Osteoblast (primary cell): ENCODE measurements around the gene SETD1A. TPM values are rescaled to one million over a fixed set of nuclear protein-coding genes. Genes with fewer than 3 reads are reported as not detected.
"Not testable (repeated sequence)": the region's sequence is repeated elsewhere in the genome, so short reads cannot be mapped to it uniquely, and the experiment has no call there.

Source experiments
- DNase-seq: peaks from one replicate; pipeline ENCODE4 v3.0.0; 2011; ENCODE audit warnings: low spot score, mixed read lengths; ENCODE audit not compliant: insufficient read length; ENCODE audit errors: missing footprints
- H2AFZ ChIP-seq: 2 replicates; pipeline ENCODE4 v1.6.0; 2011; ENCODE audit warnings: mild to moderate bottlenecking, low read length
- H3K27ac ChIP-seq: 2 replicates; pipeline ENCODE4 v1.5.1; 2011; ENCODE audit warnings: mild to moderate bottlenecking, low read depth, low read length, moderate library complexity
- H3K27me3 ChIP-seq: 2 replicates; pipeline ENCODE4 v1.6.0; 2012; ENCODE audit warnings: mild to moderate bottlenecking, control low read depth, inconsistent platforms, low read length, moderate library complexity; ENCODE audit not compliant: insufficient read depth
- H3K36me3 ChIP-seq: 2 replicates; pipeline ENCODE4 v1.5.1; 2011; ENCODE audit warnings: mild to moderate bottlenecking, low read length, control low read depth, moderate library complexity; ENCODE audit not compliant: insufficient read depth
- H3K4me1 ChIP-seq: 2 replicates; pipeline ENCODE4 v1.5.1; 2011; ENCODE audit warnings: mild to moderate bottlenecking, low read length, control low read depth, moderate library complexity; ENCODE audit not compliant: insufficient read depth
- H3K4me2 ChIP-seq: 2 replicates; pipeline ENCODE4 v1.6.0; 2011; ENCODE audit warnings: mild to moderate bottlenecking, low read length; ENCODE audit not compliant: insufficient read depth
- H3K4me3 ChIP-seq: fragments of 200-600 bp; sonication (generic); 3 replicates; pipeline ENCODE4 v1.5.1; 2012; ENCODE audit warnings: mild to moderate bottlenecking, low read length, inconsistent platforms; ENCODE audit not compliant: insufficient read depth
- H3K79me2 ChIP-seq: 2 replicates; pipeline ENCODE4 v1.6.0; 2012; ENCODE audit warnings: mild to moderate bottlenecking, low read length, control low read depth, inconsistent platforms; ENCODE audit not compliant: insufficient read depth
- H3K9me3 ChIP-seq: 2 replicates; pipeline ENCODE4 v1.5.1; 2011; ENCODE audit warnings: low read depth, low read length, control low read depth
- H4K20me1 ChIP-seq: 2 replicates; pipeline ENCODE4 v1.6.0; 2012; ENCODE audit warnings: mild to moderate bottlenecking, low read length, control low read depth; ENCODE audit not compliant: insufficient read depth
- CTCF ChIP-seq: IDR thresholded peaks from 2 replicates; pipeline ENCODE4 v1.5.1; 2011; ENCODE audit warnings: mild to moderate bottlenecking, low read depth, low read length, moderate library complexity; ENCODE audit errors: extremely low read depth
- total RNA-seq: library from RNA; depleted of rRNA; stranded (reverse); fragments of >200 nt; gene quantifications from 2 replicates; pipeline ENCODE4 v1.2.3, GENCODE V29; 2012

The SETD1A gene
- total RNA-seq, 1 donor, result 2.2 TPM

GRCh38 chr16:30934827-30935557 lies 22.6 kb upstream of the SETD1A start:
- Histone ChIP-seq H3K79me2 (peaks cover 4% of the 10 kb centered on the region), H2AFZ (no peak overlapping the region), H3K9me3 (no peaks in the 10 kb centered on the region), H4K20me1 (peaks cover 11% of the 10 kb centered on the region), H3K27me3 (no peaks in the 10 kb centered on the region), H3K4me3 (no peak overlapping the region), H3K4me2 (no peak overlapping the region), H3K27ac (no peak overlapping the region), H3K36me3 (peaks cover 27% of the 10 kb centered on the region), H3K4me1 (no peaks in the 10 kb centered on the region)
- peak; percentile 63 for TF ChIP-seq CTCF
- peak; percentile 93 for DNase-seq

- Histone ChIP-seq H3K9me3 (no peaks in the 10 kb centered on the region), H3K4me3 (no peak overlapping the region), H3K27ac (no peak overlapping the region), H3K27me3 (no peaks in the 10 kb centered on the region), H3K79me2 (peaks cover 17% of the 10 kb centered on the region), H4K20me1 (peaks cover 16% of the 10 kb centered on the region), H3K4me2 (no peak overlapping the region), H2AFZ (no peak overlapping the region), H3K36me3 (peaks cover 17% of the 10 kb centered on the region), H3K4me1 (peaks cover 5% of the 10 kb centered on the region)
- DNase-seq, result peak; percentile 15
- TF ChIP-seq CTCF, result no peak
Observed at GRCh38 chr16:30937692-30938091, 19.9 kb upstream of the SETD1A start.

- Histone ChIP-seq H3K36me3 (peaks cover 29% of the 10 kb centered on the region), H4K20me1 (peaks cover 16% of the 10 kb centered on the region), H3K27ac (peak overlapping the region; percentile 72), H3K79me2 (peaks cover 17% of the 10 kb centered on the region)
- H3K4me2 ChIP-seq, H3K4me3 ChIP-seq, H3K9me3 ChIP-seq, H3K27me3 ChIP-seq, H3K4me1 ChIP-seq, H2AFZ ChIP-seq: not testable (repeated sequence)
- peak; percentile 86 for DNase-seq
Observed at GRCh38 chr16:30939571-30939970, 18.0 kb upstream of the SETD1A start.

- Histone ChIP-seq H3K9me3 (no peaks in the 10 kb centered on the region), H3K4me3 (no peak overlapping the region), H3K79me2 (peaks cover 17% of the 10 kb centered on the region), H3K4me2 (no peak overlapping the region), H4K20me1 (peaks cover 14% of the 10 kb centered on the region), H2AFZ (no peak overlapping the region), H3K27ac (peak overlapping the region; percentile 0), H3K27me3 (no peaks in the 10 kb centered on the region), H3K4me1 (peaks cover 5% of the 10 kb centered on the region), H3K36me3 (peaks cover 27% of the 10 kb centered on the region)
- TF ChIP-seq CTCF, result peak; percentile 84
- peak; percentile 97 for DNase-seq
Observed at GRCh38 chr16:30941600-30942425, 15.7 kb upstream of the SETD1A start.
